LNCAP (cell line): ENCODE results near the gene CTBP2.

Experiments used
- TF ChIP-seq, protein P1 (sequence below): fragments of 450-650 bp; IDR thresholded peaks from 2 replicates; pipeline ENCODE4 v1.5.1; 2017; ENCODE audit warnings: mild to moderate bottlenecking

CTBP2 gene

DNA sequence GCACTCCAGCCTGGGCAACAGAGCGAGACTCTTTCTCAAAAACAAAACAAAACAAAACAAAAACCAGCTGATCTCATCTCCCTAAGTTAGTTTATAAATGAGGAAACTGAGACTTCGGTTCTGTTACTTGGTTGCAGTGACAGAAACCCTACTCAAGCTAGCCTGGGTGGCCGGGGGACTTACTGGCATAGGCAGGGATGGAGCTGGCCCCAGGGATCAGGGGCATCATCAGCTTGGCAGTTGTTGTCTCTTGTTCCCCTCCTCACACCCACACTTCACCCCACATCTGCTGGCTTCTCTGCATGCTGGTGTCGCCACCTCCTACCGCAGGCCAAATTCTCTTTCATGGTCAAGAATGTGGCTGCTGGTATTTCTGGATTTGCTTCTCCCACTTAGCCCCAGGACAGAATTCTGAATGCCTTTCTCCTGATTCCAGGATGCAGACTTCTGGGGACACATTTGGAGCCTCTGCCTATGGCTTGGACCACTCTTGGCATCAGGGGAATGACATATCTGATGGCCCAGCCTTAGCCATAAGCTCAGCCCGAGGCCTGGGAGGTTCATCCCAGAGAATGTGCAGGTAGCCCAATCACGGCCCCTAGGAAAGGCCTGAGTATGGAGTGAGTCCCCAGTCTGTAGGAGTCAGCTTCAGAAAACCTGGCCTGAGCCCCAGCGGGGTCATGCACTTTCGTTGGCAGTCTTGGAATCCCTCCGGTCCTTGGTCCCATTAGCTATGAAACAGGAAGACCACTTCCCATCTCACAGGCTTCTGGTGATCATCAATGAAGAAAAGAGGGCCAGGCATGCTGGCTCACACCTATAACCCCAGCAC lies 41.6 kb upstream of the CTBP2 start:
- TF ChIP-seq, protein P1, sequence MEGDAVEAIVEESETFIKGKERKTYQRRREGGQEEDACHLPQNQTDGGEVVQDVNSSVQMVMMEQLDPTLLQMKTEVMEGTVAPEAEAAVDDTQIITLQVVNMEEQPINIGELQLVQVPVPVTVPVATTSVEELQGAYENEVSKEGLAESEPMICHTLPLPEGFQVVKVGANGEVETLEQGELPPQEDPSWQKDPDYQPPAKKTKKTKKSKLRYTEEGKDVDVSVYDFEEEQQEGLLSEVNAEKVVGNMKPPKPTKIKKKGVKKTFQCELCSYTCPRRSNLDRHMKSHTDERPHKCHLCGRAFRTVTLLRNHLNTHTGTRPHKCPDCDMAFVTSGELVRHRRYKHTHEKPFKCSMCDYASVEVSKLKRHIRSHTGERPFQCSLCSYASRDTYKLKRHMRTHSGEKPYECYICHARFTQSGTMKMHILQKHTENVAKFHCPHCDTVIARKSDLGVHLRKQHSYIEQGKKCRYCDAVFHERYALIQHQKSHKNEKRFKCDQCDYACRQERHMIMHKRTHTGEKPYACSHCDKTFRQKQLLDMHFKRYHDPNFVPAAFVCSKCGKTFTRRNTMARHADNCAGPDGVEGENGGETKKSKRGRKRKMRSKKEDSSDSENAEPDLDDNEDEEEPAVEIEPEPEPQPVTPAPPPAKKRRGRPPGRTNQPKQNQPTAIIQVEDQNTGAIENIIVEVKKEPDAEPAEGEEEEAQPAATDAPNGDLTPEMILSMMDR = no peak

DNA sequence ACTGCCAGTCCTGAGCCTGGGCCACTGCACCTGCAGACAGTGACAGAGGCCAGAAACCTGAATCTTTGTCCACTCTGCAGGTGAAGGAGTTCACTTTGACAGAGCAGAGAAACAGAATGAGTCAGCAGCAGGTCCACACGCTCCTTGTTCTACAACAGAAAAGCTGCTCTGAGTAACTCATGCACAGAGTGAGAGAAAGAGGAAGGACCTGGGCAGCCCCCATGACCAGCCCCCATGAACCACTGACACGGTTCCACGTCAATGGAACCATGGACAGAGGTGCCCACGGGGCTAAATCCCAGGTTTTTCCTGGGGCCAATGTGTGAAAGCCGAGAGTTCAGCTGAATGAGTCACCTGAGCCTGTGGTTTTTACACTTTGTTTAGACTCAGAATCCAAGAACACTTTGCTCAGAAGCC lies 40.8 kb upstream of the CTBP2 start:
- TF ChIP-seq, protein P1 = no peak

DNA sequence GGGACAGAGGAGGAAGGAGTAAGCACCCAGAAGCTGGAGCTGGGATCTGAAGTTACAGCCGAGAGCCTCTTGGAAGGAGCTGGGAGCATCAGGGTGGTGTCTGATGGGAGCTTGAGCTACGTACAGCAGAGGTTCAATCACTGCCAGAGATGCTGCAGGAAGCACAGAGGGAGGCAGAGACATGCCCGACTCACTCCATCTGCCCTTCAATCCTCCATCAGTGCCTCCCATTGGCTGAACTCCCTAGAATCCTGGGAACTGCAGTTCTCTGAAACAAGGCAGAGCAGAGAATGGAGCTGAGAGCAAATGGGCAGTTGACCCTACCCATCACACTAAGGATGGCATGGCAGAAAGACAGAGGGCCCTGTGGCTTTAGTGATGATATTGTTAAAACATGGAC lies 40.0 kb upstream of the CTBP2 start:
- TF ChIP-seq, protein P1 = no peak

DNA sequence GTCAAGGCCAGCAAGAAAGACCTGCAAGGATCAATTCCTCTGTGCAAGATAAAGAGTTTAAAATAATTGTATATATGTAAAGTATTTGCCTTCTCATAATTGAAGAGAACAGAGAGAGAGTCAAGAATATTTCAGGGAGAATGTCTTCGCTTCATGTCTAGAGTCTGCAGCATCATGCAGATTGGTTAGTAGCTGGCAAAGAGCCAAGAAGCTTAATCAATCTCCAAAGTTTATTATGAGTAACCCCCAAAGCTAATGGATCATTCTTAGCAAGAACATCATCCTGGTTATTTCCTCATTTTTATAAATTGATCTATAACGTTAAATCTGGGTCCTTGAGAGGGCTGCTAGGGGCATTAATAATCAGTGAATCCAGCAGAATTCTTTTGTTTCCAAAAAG lies 38.9 kb upstream of the CTBP2 start:
- TF ChIP-seq, protein P1 = no peak

DNA sequence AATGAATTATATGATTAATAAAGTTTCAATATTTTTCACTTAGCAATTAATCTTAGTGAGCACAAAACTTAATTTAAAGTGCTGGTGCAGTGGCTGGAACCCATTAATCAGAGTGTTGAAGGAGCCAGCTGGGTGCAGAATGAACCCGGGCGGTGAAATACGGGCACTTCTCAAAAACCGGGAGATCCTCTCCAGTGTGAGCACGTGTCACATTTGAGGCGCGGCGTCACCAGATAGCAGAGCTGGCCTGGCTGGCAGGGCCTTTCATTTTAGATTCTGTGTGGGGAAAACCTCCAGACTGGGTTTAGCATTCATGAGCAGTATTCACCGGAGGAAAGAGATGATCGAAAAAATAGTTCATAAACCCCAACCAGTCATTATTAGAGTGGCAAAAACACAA lies 34.5 kb upstream of the CTBP2 start:
- TF ChIP-seq, protein P1 = no peak

DNA sequence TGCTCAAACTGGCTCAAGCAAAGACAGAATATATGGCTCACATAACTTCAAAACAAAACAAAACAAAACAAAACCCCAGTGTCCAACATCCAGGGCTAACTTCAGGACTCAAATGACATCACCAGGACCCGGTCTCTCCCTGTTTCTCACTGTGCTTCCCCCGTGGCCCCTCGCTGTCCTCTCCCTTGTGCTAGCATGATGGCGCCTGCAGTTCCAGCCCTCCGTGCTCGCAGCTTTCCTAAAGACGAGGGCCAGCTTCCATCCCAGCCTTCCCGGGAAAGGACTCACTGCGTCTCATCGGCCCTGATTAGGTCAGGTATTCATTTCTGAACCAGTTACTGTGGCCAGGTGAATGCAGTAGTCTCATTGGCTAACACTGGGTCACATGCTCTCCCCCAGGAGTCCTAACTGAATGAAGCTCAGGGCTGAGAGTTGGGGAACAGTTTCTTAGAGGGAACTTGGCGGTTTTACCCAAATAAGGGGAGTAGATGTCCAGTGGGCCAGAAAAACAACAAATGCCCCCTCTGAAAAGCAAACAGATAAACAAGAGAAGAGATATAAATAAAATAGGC lies 33.0 kb upstream of the CTBP2 start:
- TF ChIP-seq, protein P1 = no peak

DNA sequence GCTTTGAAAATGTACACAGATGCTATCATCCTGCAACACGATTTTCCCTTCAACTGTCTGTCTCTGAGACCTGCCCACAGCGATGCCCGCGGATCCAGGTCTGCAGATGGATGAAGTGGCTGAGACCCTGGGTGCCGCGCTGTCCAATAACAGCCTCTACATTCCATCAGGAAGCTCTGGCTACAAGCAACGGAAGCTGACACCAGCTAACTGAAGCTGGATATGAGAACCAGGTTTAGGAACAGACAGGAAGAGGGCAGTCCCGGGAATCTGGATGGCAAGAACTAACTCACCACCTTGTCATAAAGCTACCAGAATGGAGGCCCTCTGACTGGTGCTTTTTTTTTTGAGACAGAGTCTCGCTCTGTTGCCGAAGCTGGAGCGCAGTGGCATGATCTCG lies 32.3 kb upstream of the CTBP2 start:
- TF ChIP-seq, protein P1 = no peak
